Trophoblast cell (in vitro differentiated cells and primary cell): Measurements from ENCODE around the gene PLK5.
"Not testable (repeated sequence)": the region's sequence is repeated elsewhere in the genome, so short reads cannot be mapped to it uniquely, and the experiment has no call there.

Experiments
- DNase-seq, 2 donors: peaks; one replicate each; pipeline ENCODE4 v3.0.0-alpha.2; 2016
- H2AFZ ChIP-seq: 2 replicates; pipeline ENCODE4 v1.6.1; 2013; ENCODE audit warnings: low read length, moderate library complexity, mild to moderate bottlenecking; ENCODE audit not compliant: insufficient read depth, poor library complexity
- H2AK5ac ChIP-seq: 2 replicates; pipeline ENCODE4 v1.6.1; 2013; ENCODE audit warnings: mild to moderate bottlenecking, low read length
- H2BK120ac ChIP-seq: 2 replicates; pipeline ENCODE4 v1.6.1; 2013; ENCODE audit warnings: low read length, mild to moderate bottlenecking, moderate library complexity; ENCODE audit not compliant: insufficient read depth, poor library complexity
- H2BK12ac ChIP-seq: 2 replicates; pipeline ENCODE4 v1.6.1; 2013; ENCODE audit warnings: mild to moderate bottlenecking, low read length, moderate library complexity
- H2BK5ac ChIP-seq: 2 replicates; pipeline ENCODE4 v1.6.1; 2013; ENCODE audit warnings: low read length, low read depth, moderate library complexity, mild to moderate bottlenecking; ENCODE audit not compliant: poor library complexity
- H3K14ac ChIP-seq: 2 replicates; pipeline ENCODE4 v1.6.1; 2013; ENCODE audit warnings: mild to moderate bottlenecking, low read length
- H3K18ac ChIP-seq: 2 replicates; pipeline ENCODE4 v1.6.1; 2013; ENCODE audit warnings: mild to moderate bottlenecking, low read length
- H3K23ac ChIP-seq: 2 replicates; pipeline ENCODE4 v1.6.1; 2013; ENCODE audit warnings: low read length
- H3K27ac ChIP-seq: 2 replicates; pipeline ENCODE4 v1.5.1; 2013; ENCODE audit warnings: low read depth, mild to moderate bottlenecking, inconsistent platforms, low read length, moderate library complexity
- H3K27me3 ChIP-seq: 2 replicates; pipeline ENCODE4 v1.6.1; 2013; ENCODE audit warnings: inconsistent platforms, mild to moderate bottlenecking, low read length, moderate library complexity; ENCODE audit not compliant: insufficient read depth
- H3K36me3 ChIP-seq, 2 experiments: 1 replicate in 1 of 2; 2 replicates in 1 of 2; pipeline ENCODE4 v1.6.1; 2013; ENCODE audit warnings: low read length in 2 of 2, mild to moderate bottlenecking in 2 of 2, moderate library complexity in 1 of 2; ENCODE audit not compliant: insufficient read depth in 2 of 2, control insufficient read depth in 1 of 2
- H3K4ac ChIP-seq: 2 replicates; pipeline ENCODE4 v1.6.1; 2013; ENCODE audit warnings: low read depth, mild to moderate bottlenecking, low read length, moderate library complexity
- H3K4me1 ChIP-seq, 2 experiments: 1 replicate in 1 of 2; 2 replicates in 1 of 2; pipeline ENCODE4 v1.6.1; 2013; ENCODE audit warnings: low read length in 2 of 2, mild to moderate bottlenecking in 2 of 2, moderate library complexity in 1 of 2; ENCODE audit not compliant: insufficient read depth in 2 of 2, control insufficient read depth in 1 of 2
- H3K4me2 ChIP-seq: 2 replicates; pipeline ENCODE4 v1.6.1; 2013; ENCODE audit warnings: inconsistent platforms, mild to moderate bottlenecking, low read length, moderate library complexity
- H3K4me3 ChIP-seq: 2 replicates; pipeline ENCODE4 v1.5.1; 2013; ENCODE audit warnings: mild to moderate bottlenecking, low read depth, low read length, inconsistent platforms
- H3K79me1 ChIP-seq: one replicate; pipeline ENCODE4 v1.6.1; 2013; ENCODE audit warnings: low read length
- H3K79me2 ChIP-seq: 2 replicates; pipeline ENCODE4 v1.6.1; 2013; ENCODE audit warnings: low read length, mild to moderate bottlenecking; ENCODE audit not compliant: control insufficient read depth, insufficient read depth, poor library complexity
- H3K9ac ChIP-seq: 2 replicates; pipeline ENCODE4 v1.6.1; 2013; ENCODE audit warnings: mild to moderate bottlenecking, low read length
- H3K9me3 ChIP-seq: 2 replicates; pipeline ENCODE4 v1.6.1; 2013; ENCODE audit warnings: low read depth, mild to moderate bottlenecking, control low read depth, inconsistent platforms, low read length; ENCODE audit not compliant: insufficient read depth
- H4K12ac ChIP-seq: 2 replicates; pipeline ENCODE4 v1.6.1; 2013; ENCODE audit warnings: low read depth, mild to moderate bottlenecking, low read length, moderate library complexity
- H4K8ac ChIP-seq: 2 replicates; pipeline ENCODE4 v1.6.1; 2013; ENCODE audit warnings: low read depth, mild to moderate bottlenecking, low read length, moderate library complexity
- H4K91ac ChIP-seq: one replicate; pipeline ENCODE4 v1.6.1; 2013; ENCODE audit warnings: low read depth, mild to moderate bottlenecking, low read length, moderate library complexity
- WGBS: extraction: QIAGEN DNeasy Blood & Tissue Kit; methylation state at CpG from one replicate; pipeline ENCODE4 v1.1.7; 2013; ENCODE audit warnings: missing lambda C conversion rate; ENCODE audit not compliant: insufficient read length, insufficient coverage; ENCODE audit errors: extremely low coverage; 5-methylcytosine and 5-hydroxymethylcytosine counted together

PLK5 gene

DNA sequence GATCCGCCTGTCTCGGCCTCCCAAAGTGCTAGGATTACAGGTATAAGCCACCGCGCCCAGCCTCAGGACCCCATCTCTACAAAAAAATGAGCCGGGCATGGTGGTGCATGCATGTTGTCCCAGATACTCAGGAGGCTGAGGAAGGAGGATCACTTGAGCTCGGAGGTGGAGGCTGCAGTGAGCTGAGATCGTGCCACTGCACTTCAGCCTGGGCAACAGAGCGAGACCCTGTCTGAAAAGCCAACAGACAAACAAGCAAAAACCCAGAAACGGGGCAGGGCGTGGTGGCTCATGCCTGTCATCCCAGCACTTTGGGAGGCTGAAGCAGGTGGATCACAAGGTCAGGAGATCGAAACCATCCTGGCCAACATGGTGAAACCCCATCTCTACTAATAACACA is 7.0 kb downstream of the PLK5 start:
- not testable (repeated sequence) for H3K36me3 ChIP-seq, H3K79me2 ChIP-seq, H3K27ac ChIP-seq, H2AK5ac ChIP-seq, H3K4me2 ChIP-seq, H3K9ac ChIP-seq, H3K4me1 ChIP-seq, H3K4me3 ChIP-seq, H3K27me3 ChIP-seq, DNase-seq, H3K18ac ChIP-seq, H3K23ac ChIP-seq, H2BK120ac ChIP-seq, H2BK12ac ChIP-seq, H3K14ac ChIP-seq, H4K91ac ChIP-seq, H4K8ac ChIP-seq, H4K12ac ChIP-seq, H3K79me1 ChIP-seq, H3K4ac ChIP-seq, H2AFZ ChIP-seq, H2BK5ac ChIP-seq
- H3K9me3 ChIP-seq, result peaks cover 10% of the 10 kb centered on the region
- no CpG with 5 or more reads among the region's 11 CpGs for WGBS

DNA sequence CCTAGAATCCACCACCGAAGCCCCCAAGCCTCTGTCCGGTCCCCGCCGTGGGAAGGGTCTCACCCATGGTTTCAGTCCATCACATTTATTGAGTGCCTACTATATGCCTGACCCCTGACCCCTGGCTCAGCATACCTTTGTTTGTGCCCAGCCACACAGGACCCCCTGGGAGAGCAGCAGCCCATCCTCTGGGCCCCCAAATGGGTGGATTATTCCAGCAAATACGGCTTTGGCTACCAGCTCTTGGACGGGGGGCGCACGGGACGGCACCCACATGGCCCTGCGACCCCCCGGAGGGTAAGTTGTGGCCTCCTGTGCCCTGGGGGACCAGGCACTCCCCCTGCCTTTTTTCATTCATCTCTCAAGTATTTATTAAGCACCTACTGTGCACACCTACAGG is 7.7 kb downstream of the PLK5 start:
- Histone ChIP-seq H3K27me3 (no peaks in the 10 kb centered on the region), H4K12ac (no peak overlapping the region), H3K36me3 (no peaks in the 10 kb centered on the region)

DNA sequence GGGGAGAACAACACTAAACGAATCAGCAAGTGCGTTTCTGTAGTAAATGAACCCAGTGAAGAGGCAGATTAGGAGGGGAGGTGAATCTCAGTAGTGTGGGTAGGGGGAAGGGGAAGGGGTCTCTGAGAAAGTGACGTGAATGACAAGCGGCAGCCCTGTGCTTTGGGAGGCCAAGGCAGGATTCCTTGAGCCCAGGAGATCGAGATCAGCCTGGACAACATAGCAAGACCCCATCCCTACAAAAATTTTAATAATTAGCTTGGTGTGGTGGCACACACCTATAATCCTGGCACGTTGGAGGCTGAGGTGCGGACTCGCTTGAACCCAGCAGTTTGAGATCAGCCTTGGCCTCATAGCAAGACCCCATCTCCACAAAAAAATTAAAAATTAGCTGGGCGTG is 8.1 kb downstream of the PLK5 start:
- Histone ChIP-seq H3K23ac (no peak overlapping the region), H3K18ac (no peak overlapping the region), H4K91ac (no peak overlapping the region), H3K36me3 (no peaks in the 10 kb centered on the region), H3K9me3 (peaks cover 9% of the 10 kb centered on the region), H2BK12ac (no peak overlapping the region), H3K4ac (no peak overlapping the region), H3K79me1 (no peaks in the 10 kb centered on the region), H3K27ac (no peak overlapping the region), H4K12ac (no peak overlapping the region), H3K4me2 (no peak overlapping the region), H2AFZ (no peak overlapping the region), H3K14ac (no peak overlapping the region), H2AK5ac (no peak overlapping the region), H2BK5ac (no peak overlapping the region), H3K4me3 (no peak overlapping the region), H3K9ac (no peak overlapping the region), H4K8ac (no peak overlapping the region), H3K4me1 (no peaks in the 10 kb centered on the region), H2BK120ac (no peak overlapping the region), H3K79me2 (no peaks in the 10 kb centered on the region), H3K27me3 (no peaks in the 10 kb centered on the region)
- DNase-seq, result no peak
- no CpG with 5 or more reads among the region's 9 CpGs for WGBS

More for the DNA sequence above, 7.7 kb downstream of the PLK5 start:
- no peak overlapping the region for H2AFZ ChIP-seq
- H4K8ac ChIP-seq, result no peak overlapping the region
- no peak for DNase-seq
- H3K9ac ChIP-seq, result no peak overlapping the region
- H3K79me2 ChIP-seq, result no peaks in the 10 kb centered on the region
- no peak overlapping the region for H2BK120ac ChIP-seq
- H3K4ac ChIP-seq, result no peak overlapping the region
- H3K23ac ChIP-seq, result no peak overlapping the region
- H3K4me1 ChIP-seq, result no peaks in the 10 kb centered on the region
- peaks cover 11% of the 10 kb centered on the region for H3K9me3 ChIP-seq
- H3K79me1 ChIP-seq, result no peaks in the 10 kb centered on the region
- H2BK5ac ChIP-seq, result no peak overlapping the region
- H2AK5ac ChIP-seq, result no peak overlapping the region
- no peak overlapping the region for H3K4me3 ChIP-seq
- no peak overlapping the region for H3K18ac ChIP-seq
- WGBS, result no CpG with 5 or more reads among the region's 11 CpGs
- H4K91ac ChIP-seq, result no peak overlapping the region
- H3K27ac ChIP-seq, result no peak overlapping the region
- H3K14ac ChIP-seq, result no peak overlapping the region
- no peak overlapping the region for H3K4me2 ChIP-seq
- no peak overlapping the region for H2BK12ac ChIP-seq

DNA sequence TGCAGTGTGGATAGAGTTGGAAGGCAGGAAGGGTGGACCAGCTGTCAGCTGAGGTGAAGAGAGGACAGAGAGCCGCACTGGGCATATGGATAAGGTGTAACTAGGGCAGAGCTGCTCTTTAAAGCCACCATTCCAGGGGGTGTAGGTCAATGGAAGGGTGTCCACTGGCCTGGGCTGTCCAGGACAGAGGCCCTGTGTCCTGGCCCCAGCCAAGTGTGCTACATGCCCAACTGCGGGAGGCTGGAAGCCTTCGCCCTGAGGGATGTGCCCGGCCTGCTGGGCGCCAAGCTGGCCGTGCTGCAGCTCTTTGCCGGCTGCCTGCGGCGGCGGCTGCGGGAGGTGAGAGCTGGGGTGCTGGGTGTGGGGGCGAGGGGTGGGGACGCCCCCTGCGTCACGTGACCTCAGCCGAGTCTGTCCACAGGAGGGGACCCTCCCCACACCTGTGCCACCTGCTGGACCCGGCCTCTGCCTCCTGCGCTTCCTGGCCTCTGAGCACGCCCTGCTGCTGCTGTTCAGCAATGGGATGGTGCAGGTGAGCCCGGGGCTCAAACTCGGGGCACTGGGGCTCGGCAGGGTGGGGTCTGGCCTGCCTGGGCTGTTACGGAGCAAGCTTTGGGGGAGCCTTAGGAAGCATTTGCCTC is 9.8 kb downstream of the PLK5 start:
- Histone ChIP-seq H3K14ac (no peak overlapping the region), H3K27ac (no peak overlapping the region), H3K18ac (no peak overlapping the region), H3K9ac (no peak overlapping the region), H2AFZ (no peak overlapping the region), H2BK120ac (no peak overlapping the region), H2AK5ac (no peak overlapping the region), H3K79me1 (no peaks in the 10 kb centered on the region), H3K36me3 (no peaks in the 10 kb centered on the region), H3K79me2 (no peaks in the 10 kb centered on the region), H3K4me2 (no peak overlapping the region), H3K4me3 (no peak overlapping the region), H2BK12ac (no peak overlapping the region), H4K8ac (no peak overlapping the region), H3K4me1 (no peaks in the 10 kb centered on the region), H3K23ac (no peak overlapping the region), H3K4ac (no peak overlapping the region), H2BK5ac (no peak overlapping the region), H4K12ac (no peak overlapping the region), H3K27me3 (no peaks in the 10 kb centered on the region), H4K91ac (no peak overlapping the region), H3K9me3 (peaks cover 6% of the 10 kb centered on the region)
- WGBS, result no CpG with 5 or more reads among the region's 23 CpGs
- no peak for DNase-seq
